GM23338 (cell line): ENCODE measurements around the gene EPB41L4A. TPM values are rescaled to one million over a fixed set of nuclear protein-coding genes. Genes with fewer than 3 reads are reported as not detected.
A peak's percentile ranks its signal among the peaks of the same experiment; 100 is the strongest.

Experiments
- ATAC-seq: fragments of 200-7000 bp; cut with Tn5 transposase; 3 replicates; pipeline ENCODE4 v1.9.1; 2020
- DNase-seq: peaks from one replicate; pipeline ENCODE4 v3.0.0-alpha.2; 2015; ENCODE audit warnings: low spot score
- H2AFZ ChIP-seq: fragments of 200-600 bp; sonication (generic); 2 replicates; pipeline ENCODE4 v1.8.0; 2016; ENCODE audit warnings: antibody characterized with exemption, mild to moderate bottlenecking, moderate library complexity
- H3F3A ChIP-seq: fragments of 200-600 bp; sonication (generic); replicated peaks from 2 replicates; pipeline ENCODE4 v1.8.0; 2017; ENCODE audit warnings: antibody characterized with exemption, mixed run types, low read depth
- H3K27ac ChIP-seq: fragments of 200-600 bp; sonication (generic); 2 replicates; pipeline ENCODE4 v1.6.1; 2016; ENCODE audit warnings: low read depth
- H3K27me3 ChIP-seq: fragments of 200-600 bp; sonication (generic); 2 replicates; pipeline ENCODE4 v1.8.0; 2016; ENCODE audit warnings: mild to moderate bottlenecking, mixed run types, moderate library complexity; ENCODE audit not compliant: insufficient read depth
- H3K36me3 ChIP-seq: fragments of 200-600 bp; sonication (generic); 2 replicates; pipeline ENCODE4 v1.8.0; 2016; ENCODE audit warnings: mild to moderate bottlenecking; ENCODE audit not compliant: insufficient read depth
- H3K4me1 ChIP-seq: fragments of 200-600 bp; sonication (generic); 2 replicates; pipeline ENCODE4 v1.8.0; 2016; ENCODE audit warnings: mild to moderate bottlenecking, moderate library complexity; ENCODE audit not compliant: insufficient read depth
- H3K4me2 ChIP-seq: fragments of 200-600 bp; sonication (generic); 2 replicates; pipeline ENCODE4 v1.7.1; 2017; ENCODE audit warnings: mixed run types
- H3K4me3 ChIP-seq: fragments of 200-600 bp; sonication (generic); 2 replicates; pipeline ENCODE4 v1.6.1; 2016; ENCODE audit warnings: mixed run types
- H3K79me2 ChIP-seq: fragments of 200-600 bp; sonication (generic); replicated peaks from 2 replicates; pipeline ENCODE4 v1.8.0; 2017; ENCODE audit warnings: mild to moderate bottlenecking; ENCODE audit not compliant: insufficient read depth
- H3K9me2 ChIP-seq: fragments of 200-600 bp; sonication (generic); 2 replicates; pipeline ENCODE4 v1.8.0; 2017; ENCODE audit not compliant: insufficient read depth
- H4K20me1 ChIP-seq: fragments of 200-600 bp; sonication (generic); replicated peaks from 2 replicates; pipeline ENCODE4 v1.8.0; 2017; ENCODE audit warnings: mild to moderate bottlenecking; ENCODE audit not compliant: insufficient read depth
- H3K27ac Mint-ChIP-seq: 2 replicates; pipeline ENCODE4 v1.8.0; 2020; ENCODE audit warnings: inconsistent platforms, mild to moderate bottlenecking, moderate library complexity, mixed read lengths
- H3K27me3 Mint-ChIP-seq: 3 replicates; pipeline ENCODE4 v1.8.0; 2022; ENCODE audit warnings: low read depth, mild to moderate bottlenecking, moderate library complexity, mixed read lengths, inconsistent platforms; ENCODE audit not compliant: insufficient read depth, poor library complexity
- H3K36me3 Mint-ChIP-seq: 3 replicates; pipeline ENCODE4 v1.8.0; 2021; ENCODE audit warnings: low read depth, mild to moderate bottlenecking, inconsistent platforms, moderate library complexity, mixed read lengths
- H3K4me1 Mint-ChIP-seq: 3 replicates; pipeline ENCODE4 v1.8.0; 2020; ENCODE audit warnings: mild to moderate bottlenecking, inconsistent platforms, mixed read lengths
- H3K4me3 Mint-ChIP-seq: 3 replicates; pipeline ENCODE4 v1.8.0; 2021; ENCODE audit warnings: moderate library complexity, mild to moderate bottlenecking, inconsistent platforms, mixed read lengths
- H3K9me3 Mint-ChIP-seq: 3 replicates; pipeline ENCODE4 v1.8.0; 2020; ENCODE audit warnings: moderate library complexity, mild to moderate bottlenecking, inconsistent platforms, mixed read lengths
- CREB1 ChIP-seq: fragments of 250-450 bp; sonication (Bioruptor Pico); IDR thresholded peaks from 2 replicates; pipeline ENCODE4 v1.5.0; 2020; ENCODE audit warnings: low read depth, mild to moderate bottlenecking, moderate library complexity
- CTCF ChIP-seq, 2 experiments: fragments of 200-600 bp in 1 of 2; sonication (generic) in 1 of 2; conservative IDR thresholded peaks; 2 replicates each; pipeline versions ENCODE4 v1.5.1 to v1.6.1; 2016 to 2017; ENCODE audit warnings: antibody characterized with exemption in 2 of 2, low read depth in 2 of 2, mild to moderate bottlenecking in 2 of 2, moderate library complexity in 1 of 2
- ETS1 ChIP-seq: IDR thresholded peaks from 2 replicates; pipeline ENCODE4 v1.6.1; 2016; ENCODE audit warnings: antibody characterized with exemption
- EZH2phosphoT487 ChIP-seq: fragments of 200-600 bp; sonication (generic); IDR thresholded peaks from one replicate; pipeline ENCODE4 v1.8.1; 2018; ENCODE audit warnings: antibody characterized with exemption; ENCODE audit not compliant: unreplicated experiment
- JUNB ChIP-seq: IDR thresholded peaks from one replicate; pipeline ENCODE4 v1.6.1; 2016; ENCODE audit warnings: antibody characterized with exemption; ENCODE audit not compliant: unreplicated experiment
- NANOG ChIP-seq: IDR thresholded peaks from 2 replicates; pipeline ENCODE4 v1.6.1; 2016; ENCODE audit warnings: antibody characterized with exemption, borderline replicate concordance
- POLR2AphosphoS5 ChIP-seq: IDR thresholded peaks from 2 replicates; pipeline ENCODE4 v1.6.1; 2016; ENCODE audit warnings: antibody characterized with exemption, low read depth
- STAT1 ChIP-seq: IDR thresholded peaks from one replicate; pipeline ENCODE4 v1.6.1; 2016; ENCODE audit warnings: antibody characterized with exemption; ENCODE audit not compliant: unreplicated experiment
- ZNF114 ChIP-seq: fragments of 250-450 bp; sonication (Bioruptor Pico); IDR thresholded peaks from 2 replicates; pipeline ENCODE4 v1.5.0; 2020; ENCODE audit warnings: mild to moderate bottlenecking, moderate library complexity
- ZNF331 ChIP-seq: fragments of 250-450 bp; sonication (Bioruptor Pico); IDR thresholded peaks from 2 replicates; pipeline ENCODE4 v1.5.0; 2020; ENCODE audit warnings: low read depth, mild to moderate bottlenecking, moderate library complexity
- ZNF462 ChIP-seq: fragments of 250-450 bp; sonication (Bioruptor Pico); IDR thresholded peaks from 2 replicates; pipeline ENCODE4 v1.5.0; 2020; ENCODE audit warnings: mild to moderate bottlenecking, moderate library complexity
- polyA plus RNA-seq: library from polyadenylated mRNA; unstranded; fragments of >200 nt; fragmentation: Nextera tagmentation; extraction: Ambion mirVana; gene quantifications from 2 replicates; pipeline ENCODE4 v1.2.1, GENCODE V29; 2016
- total RNA-seq: library from RNA; depleted of rRNA; stranded (reverse); fragments of >200 nt; shearing (Covaris generic); gene quantifications from 2 replicates; pipeline ENCODE4 v1.2.3, GENCODE V29; 2014

EPB41L4A gene
- total and polyA plus RNA-seq, 2 experiments from 2014 or later = 5.7 to 6.0 TPM

DNA sequence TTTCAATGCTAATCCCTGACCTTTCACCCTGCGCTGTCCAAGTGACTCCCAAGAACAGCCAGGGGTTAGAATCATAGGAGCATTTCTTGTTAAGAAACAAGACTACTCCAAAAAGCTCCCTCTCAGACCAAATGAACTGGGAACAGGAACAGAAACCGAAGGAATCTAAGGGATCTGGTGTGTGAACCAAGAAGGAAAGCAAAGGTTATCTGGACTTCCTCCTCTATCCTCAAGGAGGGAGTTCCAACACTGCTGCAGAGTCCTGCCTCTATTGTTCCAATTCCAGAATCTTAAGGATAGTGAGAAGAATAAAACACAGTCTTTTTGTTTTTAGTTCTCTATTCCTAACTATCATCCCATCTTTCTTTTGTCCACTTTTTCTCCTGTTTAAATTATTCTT lies 87.2 kb downstream of the EPB41L4A start:
- no peak overlapping the region for H3K4me3 ChIP-seq
- H3K4me1 ChIP-seq = peaks cover 26% of the 10 kb centered on the region
- no peak overlapping the region for H3K27ac Mint-ChIP-seq
- peaks cover 40% of the 10 kb centered on the region for H3K4me1 Mint-ChIP-seq
- peaks cover 2% of the 10 kb centered on the region for H3K27me3 Mint-ChIP-seq
- TF ChIP-seq ETS1 (no peak), ZNF331 (CRISPR knock-in tag) (no peak)
- H3K9me3 Mint-ChIP-seq = no peaks in the 10 kb centered on the region
- H3K4me2 ChIP-seq = no peak overlapping the region
- no peaks in the 10 kb centered on the region for H3K36me3 Mint-ChIP-seq
- no peaks in the 10 kb centered on the region for H3K79me2 ChIP-seq
- no peak for DNase-seq
- H3K9me2 ChIP-seq = no peaks in the 10 kb centered on the region
- no peaks in the 10 kb centered on the region for H3K27me3 ChIP-seq
- no peak for ATAC-seq
- no peaks in the 10 kb centered on the region for H3K36me3 ChIP-seq
- H2AFZ ChIP-seq = no peak overlapping the region
- no peak overlapping the region for H3K4me3 Mint-ChIP-seq
- H3K27ac ChIP-seq = no peak overlapping the region
- H3F3A ChIP-seq = no peaks in the 10 kb centered on the region
- H4K20me1 ChIP-seq = no peaks in the 10 kb centered on the region

DNA sequence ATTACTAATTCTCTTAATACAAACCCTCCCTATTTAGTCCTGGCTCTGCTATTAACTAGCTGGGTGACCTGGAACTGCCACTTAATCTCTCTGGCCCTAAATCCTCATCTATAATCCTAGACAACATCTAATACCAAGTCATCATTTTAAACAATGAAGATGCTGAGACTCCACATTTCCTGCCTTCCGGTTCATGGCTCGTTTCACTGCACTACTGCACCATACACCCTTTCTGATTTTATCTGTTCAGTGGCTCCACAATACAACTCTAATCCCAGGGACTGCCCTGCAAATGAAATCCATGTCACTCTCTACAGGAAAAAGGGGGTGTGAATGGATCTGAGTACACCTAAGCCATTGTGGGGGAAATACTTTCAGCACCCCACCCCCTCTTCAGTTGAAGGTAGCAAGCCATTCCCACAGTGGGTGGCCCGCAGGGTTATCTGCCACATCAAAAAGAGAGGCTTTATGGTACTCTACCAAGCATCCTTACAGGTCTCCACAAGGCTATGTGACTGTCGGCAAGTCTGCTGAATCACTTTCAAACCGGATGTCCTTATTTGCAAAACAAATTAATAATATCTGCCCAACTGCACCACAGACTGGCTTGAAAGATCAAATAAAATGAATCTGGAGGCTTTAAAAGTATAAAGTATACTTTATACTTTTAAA lies 89.5 kb downstream of the EPB41L4A start:
- Histone ChIP-seq H2AFZ (no peak overlapping the region), H3K27ac (no peak overlapping the region), H3K79me2 (no peaks in the 10 kb centered on the region), H3K4me3 (no peak overlapping the region), H3K27me3 (no peaks in the 10 kb centered on the region), H3K4me2 (peak overlapping the region; percentile 48), H4K20me1 (no peaks in the 10 kb centered on the region), H3K36me3 (no peaks in the 10 kb centered on the region), H3K4me1 (peaks cover 26% of the 10 kb centered on the region), H3F3A (no peaks in the 10 kb centered on the region), H3K9me2 (no peaks in the 10 kb centered on the region)
- Mint-ChIP-seq H3K4me1 (peaks cover 37% of the 10 kb centered on the region), H3K36me3 (no peaks in the 10 kb centered on the region), H3K4me3 (no peak overlapping the region), H3K9me3 (no peaks in the 10 kb centered on the region), H3K27ac (0 out of 2 replicates have a peak overlapping the region, but pooled peaks have one; percentile 22), H3K27me3 (peaks cover 2% of the 10 kb centered on the region)
- DNase-seq = peak; percentile 39
- ATAC-seq = peak; percentile 81
- TF ChIP-seq ZNF114 (CRISPR knock-in tag) = no peak
- TF ChIP-seq ZNF462 = no peak
- no peak for TF ChIP-seq CREB1
- no peak for TF ChIP-seq STAT1
- TF ChIP-seq CTCF (conservative IDR thresholded peaks at IDR 0.05; ENCODE audit: low read depth in 2 of 2) = no peak
- no peak for TF ChIP-seq JUNB
- no peak for TF ChIP-seq EZH2phosphoT487
- TF ChIP-seq NANOG = no peak
- TF ChIP-seq POLR2AphosphoS5 = no peak
- TF ChIP-seq ZNF331 (CRISPR knock-in tag) = no peak
- no peak for TF ChIP-seq ETS1
